OCI-LY1 (cell line): ENCODE measurements around the gene OR2V2.

Experiments used
- H2AFZ ChIP-seq: fragments of 200-600 bp; sonication (generic), shearing (Covaris generic); 2 replicates; pipeline ENCODE4 v1.6.0; 2014; ENCODE audit warnings: antibody characterized with exemption, mild to moderate bottlenecking, low read length
- H3F3A ChIP-seq: fragments of 200-600 bp; sonication (generic), shearing (Covaris generic); 2 replicates; pipeline ENCODE4 v1.6.0; 2014; ENCODE audit warnings: mild to moderate bottlenecking, antibody characterized with exemption, low read length, moderate library complexity; ENCODE audit not compliant: insufficient read depth
- H3K27ac ChIP-seq: fragments of 200-600 bp; sonication (generic); 2 replicates; pipeline ENCODE4 v1.5.1; 2014; ENCODE audit warnings: low read length, mixed run types, mild to moderate bottlenecking, low read depth; ENCODE audit not compliant: poor library complexity, severe bottlenecking
- H3K27me3 ChIP-seq: fragments of 200-600 bp; sonication (generic); 2 replicates; pipeline ENCODE4 v1.6.0; 2014; ENCODE audit warnings: antibody characterized with exemption, mild to moderate bottlenecking, low read length, moderate library complexity; ENCODE audit not compliant: insufficient read depth
- H3K36me3 ChIP-seq: fragments of 200-600 bp; sonication (generic); 2 replicates; pipeline ENCODE4 v1.6.1; 2014; ENCODE audit warnings: mild to moderate bottlenecking, antibody characterized with exemption, low read length, moderate library complexity, mixed read lengths; ENCODE audit not compliant: insufficient read depth
- H3K4me1 ChIP-seq: fragments of 200-600 bp; sonication (generic); 2 replicates; pipeline ENCODE4 v1.5.1; 2014; ENCODE audit warnings: mild to moderate bottlenecking, low read length, moderate library complexity; ENCODE audit not compliant: insufficient read depth, severe bottlenecking
- H3K4me2 ChIP-seq: fragments of 200-600 bp; sonication (generic), shearing (Covaris generic); 2 replicates; pipeline ENCODE4 v1.6.1; 2014; ENCODE audit warnings: low read length
- H3K4me3 ChIP-seq: fragments of 200-600 bp; sonication (generic); 2 replicates; pipeline ENCODE4 v1.5.1; 2014; ENCODE audit warnings: low read length, low read depth, mild to moderate bottlenecking, mixed read lengths; ENCODE audit not compliant: poor library complexity, severe bottlenecking
- H3K79me2 ChIP-seq: fragments of 200-600 bp; shearing (Covaris generic); 2 replicates; pipeline ENCODE4 v1.6.1; 2016; ENCODE audit warnings: mixed run types, low read length, mixed read lengths; ENCODE audit not compliant: insufficient read depth
- H3K9ac ChIP-seq: fragments of 200-600 bp; sonication (generic), shearing (Covaris generic); 2 replicates; pipeline ENCODE4 v1.6.1; 2014; ENCODE audit warnings: mild to moderate bottlenecking, low read length, mixed read lengths
- H3K9me2 ChIP-seq: fragments of 200-600 bp; sonication (generic), shearing (Covaris generic); 2 replicates; pipeline ENCODE4 v1.6.1; 2014; ENCODE audit warnings: low read depth, mild to moderate bottlenecking, low read length, mixed read lengths
- H3K9me3 ChIP-seq: fragments of 200-600 bp; shearing (Covaris generic); 2 replicates; pipeline ENCODE4 v1.6.1; 2014; ENCODE audit warnings: low read length, mixed read lengths
- H4K20me1 ChIP-seq: fragments of 200-600 bp; sonication (generic), shearing (Covaris generic); 2 replicates; pipeline ENCODE4 v1.6.0; 2016; ENCODE audit warnings: mild to moderate bottlenecking, low read length; ENCODE audit not compliant: insufficient read depth
- EZH2 ChIP-seq: fragments of 200-600 bp; sonication (generic), shearing (Covaris generic); IDR thresholded peaks from 2 replicates; pipeline ENCODE4 v1.8.0; 2017; ENCODE audit warnings: borderline replicate concordance, mixed run types, mild to moderate bottlenecking, antibody characterized with exemption, low read length, moderate library complexity, mixed read lengths
- TF ChIP-seq, protein P1 (sequence below): fragments of 200-600 bp; sonication (generic), shearing (Covaris generic); IDR thresholded peaks from 2 replicates; pipeline ENCODE4 v1.5.1; 2017; ENCODE audit warnings: mild to moderate bottlenecking, antibody characterized with exemption, low read length, moderate library complexity, mixed read lengths

OR2V2 gene

DNA sequence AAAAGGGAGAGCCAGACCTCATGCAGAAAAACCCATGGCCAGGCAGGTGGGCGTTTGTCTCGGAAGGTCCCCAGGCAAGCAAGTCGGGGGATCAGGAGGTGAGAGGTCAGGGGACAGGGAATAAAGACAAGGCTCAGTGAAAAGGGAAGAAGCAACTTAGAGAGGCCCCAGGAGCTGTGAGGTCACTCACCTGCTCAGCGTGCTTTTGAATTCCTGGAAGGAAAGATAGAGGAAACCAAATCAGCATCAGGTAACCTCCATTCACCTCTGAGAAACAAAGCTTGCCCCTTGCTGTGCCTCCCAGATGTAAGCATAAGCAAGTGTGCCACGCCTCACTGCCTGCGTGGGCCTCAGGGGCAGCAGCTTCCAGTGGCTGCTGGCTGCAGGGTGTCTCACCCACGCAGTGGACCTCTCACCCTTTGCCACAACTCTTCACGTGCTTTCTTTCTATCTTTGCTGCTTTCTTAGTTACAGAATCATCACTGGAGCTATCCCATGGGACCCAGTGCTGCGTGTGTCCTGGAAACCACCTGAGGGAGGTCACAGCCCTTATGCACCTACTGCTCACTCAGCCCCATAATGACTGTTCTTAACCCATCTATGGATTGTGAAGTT is 51.6 kb downstream of the OR2V2 start:
- Histone ChIP-seq H3K36me3 (no peaks in the 10 kb centered on the region), H4K20me1 (no peaks in the 10 kb centered on the region), H3K27ac (no peak overlapping the region), H3K4me3 (no peak overlapping the region), H3K9ac (no peak overlapping the region), H3F3A (no peaks in the 10 kb centered on the region), H3K4me2 (no peak overlapping the region), H3K27me3 (peaks cover 14% of the 10 kb centered on the region), H2AFZ (no peak overlapping the region), H3K9me2 (no peaks in the 10 kb centered on the region), H3K79me2 (no peaks in the 10 kb centered on the region), H3K4me1 (peaks cover 4% of the 10 kb centered on the region), H3K9me3 (no peaks in the 10 kb centered on the region)
- TF ChIP-seq, protein P1, sequence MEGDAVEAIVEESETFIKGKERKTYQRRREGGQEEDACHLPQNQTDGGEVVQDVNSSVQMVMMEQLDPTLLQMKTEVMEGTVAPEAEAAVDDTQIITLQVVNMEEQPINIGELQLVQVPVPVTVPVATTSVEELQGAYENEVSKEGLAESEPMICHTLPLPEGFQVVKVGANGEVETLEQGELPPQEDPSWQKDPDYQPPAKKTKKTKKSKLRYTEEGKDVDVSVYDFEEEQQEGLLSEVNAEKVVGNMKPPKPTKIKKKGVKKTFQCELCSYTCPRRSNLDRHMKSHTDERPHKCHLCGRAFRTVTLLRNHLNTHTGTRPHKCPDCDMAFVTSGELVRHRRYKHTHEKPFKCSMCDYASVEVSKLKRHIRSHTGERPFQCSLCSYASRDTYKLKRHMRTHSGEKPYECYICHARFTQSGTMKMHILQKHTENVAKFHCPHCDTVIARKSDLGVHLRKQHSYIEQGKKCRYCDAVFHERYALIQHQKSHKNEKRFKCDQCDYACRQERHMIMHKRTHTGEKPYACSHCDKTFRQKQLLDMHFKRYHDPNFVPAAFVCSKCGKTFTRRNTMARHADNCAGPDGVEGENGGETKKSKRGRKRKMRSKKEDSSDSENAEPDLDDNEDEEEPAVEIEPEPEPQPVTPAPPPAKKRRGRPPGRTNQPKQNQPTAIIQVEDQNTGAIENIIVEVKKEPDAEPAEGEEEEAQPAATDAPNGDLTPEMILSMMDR: no peak
- TF ChIP-seq EZH2: no peak

GRCh38 chr5:181199881-181200638 is 52.7 kb downstream of the OR2V2 start:
- no peak overlapping the region for H2AFZ ChIP-seq

GRCh38 chr5:181200816-181201215 is 53.4 kb downstream of the OR2V2 start:
- H2AFZ ChIP-seq: no peak overlapping the region
- no peak overlapping the region for H3K4me2 ChIP-seq
- H3K27ac ChIP-seq: no peak overlapping the region

More at GRCh38 chr5:181199881-181200638, 52.7 kb downstream of the OR2V2 start:
- Histone ChIP-seq H3K9ac (no peak overlapping the region), H3K9me2 (no peaks in the 10 kb centered on the region), H3K27me3 (peaks cover 14% of the 10 kb centered on the region), H3K27ac (no peak overlapping the region), H4K20me1 (no peaks in the 10 kb centered on the region), H3K9me3 (no peaks in the 10 kb centered on the region), H3F3A (no peaks in the 10 kb centered on the region), H3K4me3 (no peak overlapping the region), H3K79me2 (no peaks in the 10 kb centered on the region), H3K4me2 (no peak overlapping the region), H3K4me1 (peaks cover 14% of the 10 kb centered on the region), H3K36me3 (no peaks in the 10 kb centered on the region)
- TF ChIP-seq EZH2: no peak
- TF ChIP-seq, protein P1: no peak

More at GRCh38 chr5:181200816-181201215, 53.4 kb downstream of the OR2V2 start:
- Histone ChIP-seq H3K4me3 (no peak overlapping the region), H3K9me3 (no peaks in the 10 kb centered on the region), H3K79me2 (no peaks in the 10 kb centered on the region), H4K20me1 (no peaks in the 10 kb centered on the region), H3K36me3 (no peaks in the 10 kb centered on the region), H3K27me3 (peaks cover 14% of the 10 kb centered on the region), H3K9ac (no peak overlapping the region), H3F3A (no peaks in the 10 kb centered on the region), H3K4me1 (peaks cover 21% of the 10 kb centered on the region), H3K9me2 (no peaks in the 10 kb centered on the region)
- TF ChIP-seq, protein P1: no peak
- TF ChIP-seq EZH2: no peak
